Pons (tissue), 1 donor: ENCODE data around the gene CSNK2A1.
A peak's percentile ranks its signal among the peaks of the same experiment; 100 is the strongest.
"Not testable (repeated sequence)": the region's sequence is repeated elsewhere in the genome, so short reads cannot be mapped to it uniquely, and the experiment has no call there.

Experiments used
- DNase-seq: peaks from one replicate; pipeline ENCODE4 v3.0.0-alpha.2; 2016; ENCODE audit warnings: low spot score

CSNK2A1 gene

GRCh38 chr20:533526-533925 is 10.1 kb downstream of the CSNK2A1 start:
- DNase-seq = no peak

- no peak for DNase-seq
These were observed 11.1 kb downstream of the CSNK2A1 start for GRCh38 chr20:532530-532929.

GRCh38 chr20:531608-532007 is 12.0 kb downstream of the CSNK2A1 start:
- no peak for DNase-seq

GRCh38 chr20:530321-530720 is 13.3 kb downstream of the CSNK2A1 start:
- DNase-seq = no peak

- peak; percentile 21 for DNase-seq
These were observed 14.5 kb downstream of the CSNK2A1 start for GRCh38 chr20:528923-529604.

GRCh38 chr20:527571-527886 is 16.1 kb downstream of the CSNK2A1 start:
- DNase-seq = no peak

GRCh38 chr20:521860-522259 is 21.7 kb downstream of the CSNK2A1 start:
- no peak for DNase-seq

GRCh38 chr20:519999-520398 is 23.6 kb downstream of the CSNK2A1 start:
- DNase-seq = no peak

GRCh38 chr20:517221-517620 is 26.4 kb downstream of the CSNK2A1 start:
- DNase-seq = no peak

GRCh38 chr20:516799-517198 is 26.8 kb downstream of the CSNK2A1 start:
- no peak for DNase-seq

- DNase-seq = no peak
These were observed 27.9 kb downstream of the CSNK2A1 start for GRCh38 chr20:515696-516095.

GRCh38 chr20:513429-513828 is 30.2 kb downstream of the CSNK2A1 start:
- DNase-seq = no peak

GRCh38 chr20:510328-511057 is 33.1 kb downstream of the CSNK2A1 start:
- DNase-seq = not testable (repeated sequence)

GRCh38 chr20:508364-508787 is 35.2 kb downstream of the CSNK2A1 start:
- DNase-seq = not testable (repeated sequence)

GRCh38 chr20:507761-508332 is 35.7 kb downstream of the CSNK2A1 start:
- no peak for DNase-seq

- DNase-seq = no peak
These were observed 36.4 kb downstream of the CSNK2A1 start for GRCh38 chr20:507006-507758.

GRCh38 chr20:504632-505075 is 38.9 kb downstream of the CSNK2A1 start:
- DNase-seq = no peak

GRCh38 chr20:503048-503737 is 40.4 kb downstream of the CSNK2A1 start:
- no peak for DNase-seq

- DNase-seq = no peak
These were observed 45.6 kb downstream of the CSNK2A1 start for GRCh38 chr20:497979-498378.

- no peak for DNase-seq
These were observed 47.4 kb downstream of the CSNK2A1 start for GRCh38 chr20:496126-496696.

GRCh38 chr20:492159-492558 is 51.4 kb downstream of the CSNK2A1 start:
- no peak for DNase-seq

- DNase-seq = no peak
These were observed 55.9 kb downstream of the CSNK2A1 start for GRCh38 chr20:487655-488054.
